Activated CD4-positive, alpha-beta memory T cell treated with anti-CD3 and anti-CD28 coated beads for 36 hours (primary cell): ENCODE data around the gene SDR39U1. TPM values are rescaled to one million over a fixed set of nuclear protein-coding genes. Genes with fewer than 3 reads are reported as not detected.

Experiments
- CTCF ChIA-PET: fragments of 350-600 bp; sonication (Branson Sonifier 250); formaldehyde crosslinking; loops from one replicate; lab custom pipeline; 2021; ENCODE audit warnings: antibody characterized with exemption, inconsistent platforms; lab: Charles Lee
- POLR2A ChIA-PET: fragments of 350-600 bp; sonication (Branson Sonifier 250); formaldehyde crosslinking; loops from one replicate; lab custom pipeline; 2021; ENCODE audit warnings: antibody characterized with exemption; lab: Charles Lee
- DNase-seq: peaks from one replicate; pipeline ENCODE4 v3.0.0-alpha.2; 2020
- H3K27ac Mint-ChIP-seq: one replicate; pipeline ENCODE4 v1.8.0; 2021; ENCODE audit warnings: mixed read lengths
- H3K27me3 Mint-ChIP-seq: one replicate; pipeline ENCODE4 v1.8.0; 2021; ENCODE audit warnings: mixed read lengths
- H3K36me3 Mint-ChIP-seq: one replicate; pipeline ENCODE4 v1.8.0; 2021; ENCODE audit warnings: mixed read lengths
- H3K4me1 Mint-ChIP-seq: one replicate; pipeline ENCODE4 v1.8.0; 2021; ENCODE audit warnings: low read depth, mixed read lengths
- H3K4me3 Mint-ChIP-seq: one replicate; pipeline ENCODE4 v1.8.0; 2021; ENCODE audit warnings: mild to moderate bottlenecking, mixed read lengths
- H3K9me3 Mint-ChIP-seq: one replicate; pipeline ENCODE4 v1.8.0; 2021; ENCODE audit warnings: mixed read lengths
- intact Hi-C: fragments of 100-400 bp; cut with micrococcal nuclease; formaldehyde crosslinking; loops from one replicate; pipeline ENCODE4 v1.15.1; 2023
- total RNA-seq, 2 experiments: library from RNA; stranded (reverse); gene quantifications; one replicate each; pipeline ENCODE4 v1.2.3, GENCODE V29; 2021

Gene SDR39U1
- total RNA-seq, 2 experiments from 2014 or later: 36.2 to 43.8 TPM

DNA sequence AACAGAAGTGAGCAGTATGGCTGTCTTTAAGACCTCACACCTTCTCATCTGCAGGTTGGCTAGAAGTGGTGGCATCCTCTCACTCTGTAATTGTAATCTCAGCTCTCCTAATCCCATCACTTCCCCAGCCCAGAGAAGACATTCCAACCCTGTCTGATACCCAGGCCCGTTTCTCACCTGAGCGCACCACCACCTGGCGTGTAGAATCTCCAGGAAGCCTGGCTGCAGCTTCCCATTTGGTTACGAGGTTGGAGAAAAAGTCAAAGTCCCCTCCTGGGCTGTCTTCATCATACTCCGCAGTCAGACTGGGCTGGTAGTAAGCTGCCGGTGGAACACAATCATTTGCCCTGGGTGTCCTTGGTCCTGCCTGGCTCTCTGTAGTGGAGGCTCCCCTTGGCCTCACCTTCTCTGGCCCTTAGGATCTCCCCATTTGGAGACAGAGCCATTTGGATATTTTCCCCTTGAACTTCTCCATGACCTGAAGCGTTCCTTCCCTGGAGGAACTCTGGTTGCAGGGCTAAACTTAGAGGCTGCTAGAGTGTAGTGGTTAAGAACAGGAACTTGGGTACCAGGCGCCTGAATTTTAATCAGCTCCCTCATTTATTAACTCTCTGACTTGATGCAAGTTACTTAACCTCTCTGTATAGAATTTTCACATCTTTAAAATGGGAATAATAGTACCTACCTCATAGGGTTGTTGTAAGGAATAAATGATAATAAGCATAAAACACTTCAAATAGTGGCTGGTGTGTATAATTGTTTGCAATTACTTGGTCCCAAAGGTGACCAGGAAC lies 1.8 kb downstream of the SDR39U1 start:
- Mint-ChIP-seq H3K27me3 (no peaks in the 10 kb centered on the region), H3K4me3 (peak overlapping the region; percentile 95), H3K4me1 (peaks cover 54% of the 10 kb centered on the region), H3K27ac (peak overlapping the region; percentile 99), H3K9me3 (no peaks in the 10 kb centered on the region), H3K36me3 (peaks cover 39% of the 10 kb centered on the region)
- DNase-seq: no peak
- CTCF ChIA-PET: interaction anchor here (0.9 to 21.1 kb wide), 6 partner anchors 10 to 199 kb away, joined by 3 to 968 read pairs (median 10); partner anchors contain the start of genes ADCY4, CBLN3, KHNYN and RIPK3
- POLR2A ChIA-PET: interaction anchor here (0.5 to 2.8 kb wide), 8 partner anchors 9 to 108 kb away, joined by 3 to 50 read pairs (median 4); partner anchors contain the start of genes CBLN3 and KHNYN
- intact Hi-C loops: no loop called here

- Mint-ChIP-seq H3K4me1 (peaks cover 57% of the 10 kb centered on the region), H3K9me3 (no peaks in the 10 kb centered on the region), H3K27me3 (no peaks in the 10 kb centered on the region), H3K36me3 (peaks cover 44% of the 10 kb centered on the region), H3K4me3 (no peak overlapping the region), H3K27ac (peak overlapping the region; percentile 72)
- no peak for DNase-seq
- intact Hi-C loops: no loop called here
- POLR2A ChIA-PET: interaction anchor here (0.8 to 1.7 kb wide), 4 partner anchors 8 to 43 kb away, joined by 3 to 4 read pairs (median 3); partner anchors contain the start of genes CBLN3 and KHNYN
- CTCF ChIA-PET: interaction anchor here (1.1 to 21.1 kb wide), 5 partner anchors 9 to 198 kb away, joined by 3 to 968 read pairs (median 14); partner anchors contain the start of genes ADCY4, CBLN3, KHNYN and RIPK3
Measured at GRCh38 chr14:24439830-24440605, 2.6 kb downstream of the SDR39U1 start.

GRCh38 chr14:24439257-24439656 lies 3.3 kb downstream of the SDR39U1 start:
- H3K9me3 Mint-ChIP-seq: no peaks in the 10 kb centered on the region
- H3K4me3 Mint-ChIP-seq: no peak overlapping the region
- no peak for DNase-seq
- peaks cover 45% of the 10 kb centered on the region for H3K36me3 Mint-ChIP-seq
- intact Hi-C loops: no loop called here
- ChIA-PET POLR2A (interaction anchor here (1.3 to 1.7 kb wide), 2 partner anchors 8 to 9 kb away, joined by 4 to 5 read pairs; partner anchors contain the start of genes CBLN3 and KHNYN), CTCF (interaction anchor here (1.3 to 21.1 kb wide), 3 partner anchors 9 to 133 kb away, joined by 3 to 968 read pairs (median 89); partner anchors contain the start of genes ADCY4, CBLN3, KHNYN and RIPK3)
- H3K27me3 Mint-ChIP-seq: no peaks in the 10 kb centered on the region
- peaks cover 57% of the 10 kb centered on the region for H3K4me1 Mint-ChIP-seq
- H3K27ac Mint-ChIP-seq: peak overlapping the region; percentile 72

DNA sequence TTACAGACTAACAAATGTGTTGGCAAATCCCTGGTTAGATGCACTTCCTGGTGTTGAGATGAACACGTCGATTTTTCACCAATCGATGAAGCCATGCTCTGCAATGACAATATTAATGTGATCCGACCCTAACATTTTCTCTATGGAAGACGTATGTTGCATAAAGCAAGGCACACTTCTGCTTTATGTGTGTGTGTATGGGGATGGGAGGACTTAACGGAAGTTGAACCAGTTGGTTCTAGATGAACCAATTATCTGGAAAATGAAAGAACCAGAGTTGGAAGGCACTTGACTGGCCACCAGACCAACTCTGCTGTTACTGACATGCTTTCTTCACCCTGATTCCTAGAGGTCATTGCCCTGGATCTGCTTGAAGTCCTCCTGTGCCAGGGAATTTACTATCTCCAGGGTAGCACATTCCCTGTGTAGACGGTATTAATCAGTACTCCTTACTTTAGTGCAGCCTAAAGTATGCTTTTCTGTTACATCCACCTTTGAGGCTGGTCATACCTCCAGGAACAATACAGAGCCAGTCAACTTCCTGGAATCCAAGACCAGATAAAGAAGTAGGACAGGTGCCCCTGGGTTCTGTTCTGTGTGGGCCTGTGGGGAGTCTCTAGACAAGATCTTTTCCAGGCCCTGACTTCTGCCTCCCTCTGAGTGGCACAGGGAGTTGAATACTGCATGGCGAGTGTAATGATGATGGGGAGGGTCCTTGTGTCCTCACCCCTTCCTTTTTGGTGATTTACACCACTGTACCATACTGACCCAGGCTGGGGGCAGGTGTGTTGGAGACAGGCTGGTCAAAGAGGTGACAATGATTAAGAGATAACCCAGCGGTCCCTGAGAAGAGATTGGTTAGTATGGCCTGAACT lies 4.1 kb downstream of the SDR39U1 start:
- no peak for DNase-seq
- CTCF ChIA-PET: interaction anchor here (1.3 to 21.1 kb wide), 6 partner anchors 72 to 219 kb away, joined by 3 to 968 read pairs (median 70); partner anchors contain the start of genes ADCY4, CIDEB, LTB4R and LTB4R2
- no peaks in the 10 kb centered on the region for H3K27me3 Mint-ChIP-seq
- intact Hi-C loops: no loop called here
- POLR2A ChIA-PET: interaction anchor here (1.3 kb wide), 1 partner anchor 9 kb away, joined by 5 read pairs; the partner anchor contains the start of genes CBLN3 and KHNYN
- H3K27ac Mint-ChIP-seq: peak overlapping the region; percentile 72
- no peaks in the 10 kb centered on the region for H3K9me3 Mint-ChIP-seq
- H3K4me3 Mint-ChIP-seq: no peak overlapping the region
- peaks cover 53% of the 10 kb centered on the region for H3K4me1 Mint-ChIP-seq
- peaks cover 47% of the 10 kb centered on the region for H3K36me3 Mint-ChIP-seq

- DNase-seq: no peak
- no peaks in the 10 kb centered on the region for H3K9me3 Mint-ChIP-seq
- peaks cover 55% of the 10 kb centered on the region for H3K36me3 Mint-ChIP-seq
- peaks cover 55% of the 10 kb centered on the region for H3K4me1 Mint-ChIP-seq
- intact Hi-C loops: no loop called here
- peak overlapping the region; percentile 44 for H3K27ac Mint-ChIP-seq
- H3K27me3 Mint-ChIP-seq: no peaks in the 10 kb centered on the region
- ChIA-PET CTCF (interaction anchor here (1.0 to 21.1 kb wide), 8 partner anchors 14 to 218 kb away, joined by 3 to 968 read pairs (median 10); partner anchors contain the start of genes ADCY4, CIDEB, LTB4R and LTB4R2), POLR2A (interaction anchor here (0.6 to 1.9 kb wide), 4 partner anchors 104 to 277 kb away, joined by 3 to 9 read pairs (median 5); no protein-coding TSS in a partner anchor)
- H3K4me3 Mint-ChIP-seq: no peak overlapping the region
Measured at GRCh38 chr14:24437736-24438067, 4.9 kb downstream of the SDR39U1 start.

DNA sequence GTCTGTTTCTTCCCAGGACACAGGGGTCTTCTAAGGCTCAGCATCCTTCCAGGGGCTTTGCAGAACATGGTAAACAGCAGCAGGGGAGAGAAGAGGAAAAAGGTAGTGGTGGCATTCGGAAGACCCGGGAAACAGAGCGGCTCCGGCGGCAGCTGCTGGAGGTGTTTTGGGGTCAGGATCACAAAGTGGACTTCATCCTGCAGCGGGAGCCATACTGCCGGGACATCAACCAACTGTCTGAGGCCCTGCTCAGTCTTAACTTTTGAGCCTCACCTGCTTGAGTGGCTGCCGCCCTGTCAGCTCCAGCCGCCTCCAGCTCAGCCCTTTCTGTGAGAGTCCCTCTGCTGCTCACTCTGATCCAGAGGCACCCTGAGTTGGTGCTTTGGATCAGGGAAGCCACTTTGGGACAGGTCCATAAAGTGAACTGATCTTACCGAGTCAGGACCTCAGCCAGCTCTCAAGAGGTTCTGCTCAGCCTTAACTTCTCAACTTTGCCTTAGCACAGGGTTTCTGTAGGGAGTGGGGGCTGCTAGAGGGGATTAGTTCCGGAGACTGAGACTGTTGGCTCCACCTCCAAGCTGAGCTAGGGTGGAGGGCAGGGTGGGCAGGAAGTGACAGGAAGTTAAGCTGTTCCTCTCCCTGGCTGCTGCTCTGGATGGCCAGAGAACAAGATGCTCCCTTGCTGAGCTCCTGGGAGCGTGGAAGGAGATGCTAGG lies 5.4 kb downstream of the SDR39U1 start:
- ChIA-PET POLR2A (interaction anchor here (0.6 to 1.9 kb wide), 7 partner anchors 10 to 277 kb away, joined by 3 to 9 read pairs (median 4); partner anchors contain the start of gene LTB4R), CTCF (interaction anchor here (0.5 to 21.1 kb wide), 19 partner anchors 9 to 329 kb away, joined by 3 to 968 read pairs (median 6); partner anchors contain the start of genes ADCY4, CHMP4A, CIDEB and LTB4R)
- H3K27ac Mint-ChIP-seq: peak overlapping the region; percentile 78
- H3K9me3 Mint-ChIP-seq: no peaks in the 10 kb centered on the region
- peaks cover 51% of the 10 kb centered on the region for H3K36me3 Mint-ChIP-seq
- H3K4me1 Mint-ChIP-seq: peaks cover 55% of the 10 kb centered on the region
- no peak overlapping the region for H3K4me3 Mint-ChIP-seq
- DNase-seq: no peak
- H3K27me3 Mint-ChIP-seq: no peaks in the 10 kb centered on the region
- intact Hi-C loops: no loop called here

- peaks cover 54% of the 10 kb centered on the region for H3K4me1 Mint-ChIP-seq
- H3K36me3 Mint-ChIP-seq: peaks cover 51% of the 10 kb centered on the region
- intact Hi-C loops: loop anchor here (1.0 kb wide), 1 partner anchor 104 kb away; no protein-coding TSS in a partner anchor
- CTCF ChIA-PET: interaction anchor here (0.5 to 21.1 kb wide), 21 partner anchors 8 to 328 kb away, joined by 3 to 968 read pairs (median 4); partner anchors contain the start of genes ADCY4, CHMP4A, CIDEB and LTB4R
- DNase-seq: peak; percentile 56
- no peak overlapping the region for H3K4me3 Mint-ChIP-seq
- POLR2A ChIA-PET: interaction anchor here (0.9 to 1.9 kb wide), 5 partner anchors 9 to 125 kb away, joined by 3 to 9 read pairs (median 5); partner anchors contain the start of gene LTB4R
- H3K27me3 Mint-ChIP-seq: no peaks in the 10 kb centered on the region
- no peaks in the 10 kb centered on the region for H3K9me3 Mint-ChIP-seq
- peak overlapping the region; percentile 78 for H3K27ac Mint-ChIP-seq
Measured at GRCh38 chr14:24436355-24437019, 6.1 kb downstream of the SDR39U1 start.

- ChIA-PET CTCF (interaction anchor here (0.6 to 21.1 kb wide), 15 partner anchors 8 to 222 kb away, joined by 3 to 968 read pairs (median 6); partner anchors contain the start of genes ADCY4, CHMP4A, CIDEB and LTB4R), POLR2A (interaction anchor here (0.8 to 1.9 kb wide), 4 partner anchors 103 to 198 kb away, joined by 3 to 9 read pairs (median 6); partner anchors contain the start of gene LTB4R)
- peaks cover 51% of the 10 kb centered on the region for H3K36me3 Mint-ChIP-seq
- no peaks in the 10 kb centered on the region for H3K9me3 Mint-ChIP-seq
- intact Hi-C loops: loop anchor here (1.0 kb wide), 1 partner anchor 104 kb away; no protein-coding TSS in a partner anchor
- H3K27ac Mint-ChIP-seq: peak overlapping the region; percentile 28
- no peaks in the 10 kb centered on the region for H3K27me3 Mint-ChIP-seq
- no peak overlapping the region for H3K4me3 Mint-ChIP-seq
- no peak for DNase-seq
- H3K4me1 Mint-ChIP-seq: peaks cover 54% of the 10 kb centered on the region
Measured at GRCh38 chr14:24435998-24436354, 6.6 kb downstream of the SDR39U1 start.

DNA sequence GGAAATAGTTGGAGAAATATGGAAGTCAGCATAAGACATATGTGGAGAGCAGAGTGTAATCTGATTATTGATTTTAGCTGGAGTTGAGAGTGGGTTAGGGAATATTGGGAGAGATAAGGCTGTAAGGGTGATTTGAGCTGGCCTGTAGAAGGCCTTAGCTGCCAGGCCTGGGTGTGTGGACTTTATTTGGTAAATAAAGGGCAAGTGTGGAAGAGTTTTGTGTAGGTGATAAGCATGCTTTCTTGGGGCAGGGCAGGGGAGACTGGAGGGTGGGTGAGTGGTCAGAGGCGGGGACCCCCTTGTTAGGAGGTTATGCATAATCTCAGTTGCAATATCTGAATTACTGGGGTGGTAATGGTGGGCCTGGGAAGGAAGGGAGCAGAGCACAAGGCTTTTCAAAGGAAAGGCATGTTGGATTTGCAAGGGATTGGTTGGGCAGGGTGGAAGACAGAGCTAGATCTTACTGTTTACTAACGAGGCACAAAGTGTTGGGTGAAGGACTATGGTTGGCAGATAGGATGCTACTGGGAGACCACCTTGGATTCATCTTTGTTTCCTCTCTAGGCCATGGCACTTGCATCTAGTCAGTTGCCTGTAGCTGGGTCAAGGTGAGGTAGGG lies 7.3 kb downstream of the SDR39U1 start:
- Mint-ChIP-seq H3K9me3 (no peaks in the 10 kb centered on the region), H3K4me3 (no peak overlapping the region), H3K4me1 (peaks cover 50% of the 10 kb centered on the region), H3K27me3 (no peaks in the 10 kb centered on the region), H3K36me3 (peaks cover 46% of the 10 kb centered on the region), H3K27ac (peak overlapping the region; percentile 0)
- ChIA-PET POLR2A (interaction anchor here (0.8 to 1.8 kb wide), 3 partner anchors 10 to 198 kb away, joined by 3 to 5 read pairs (median 3); partner anchors contain the start of gene LTB4R), CTCF (interaction anchor here (0.6 to 21.1 kb wide), 9 partner anchors 12 to 219 kb away, joined by 3 to 968 read pairs (median 11); partner anchors contain the start of genes ADCY4, CIDEB, LTB4R and LTB4R2)
- intact Hi-C loops: no loop called here
- DNase-seq: peak; percentile 3
